HG03139 (cell line): Measurements from ENCODE around the gene GINM1.

Experiments
- ATAC-seq: cut with Tn5 transposase; IDR thresholded peaks from one replicate; pipeline ENCODE4 v1.9.1; 2021; ENCODE audit not compliant: unreplicated experiment

Gene GINM1

GRCh38 chr6:149592983-149593382, 26.8 kb downstream of the GINM1 start:
- ATAC-seq: no peak

GRCh38 chr6:149593408-149593807, 27.2 kb downstream of the GINM1 start:
- no peak for ATAC-seq

- no peak for ATAC-seq
Measured at GRCh38 chr6:149600508-149600907, 34.3 kb downstream of the GINM1 start.

- ATAC-seq: no peak
Measured at GRCh38 chr6:149608381-149608982, 42.3 kb downstream of the GINM1 start.

GRCh38 chr6:149614337-149614736, 48.2 kb downstream of the GINM1 start:
- no peak for ATAC-seq

GRCh38 chr6:149615805-149616204, 49.6 kb downstream of the GINM1 start:
- ATAC-seq: no peak

GRCh38 chr6:149627672-149628071, 61.5 kb downstream of the GINM1 start:
- ATAC-seq: no peak

GRCh38 chr6:149628875-149629510, 62.8 kb downstream of the GINM1 start:
- no peak for ATAC-seq

- no peak for ATAC-seq
Measured at GRCh38 chr6:149634315-149634714, 68.1 kb downstream of the GINM1 start.

- no peak for ATAC-seq
Measured at GRCh38 chr6:149636124-149636523, 69.9 kb downstream of the GINM1 start.
